ENCODE data around the gene MCC.

Gene MCC

GRCh38 chr5:113020461-113021273, 467.6 kb downstream of the MCC start:
- Histone ChIP-seq H3K4me2 (ENCODE audit: low read length, poor library complexity, severe bottlenecking) (no peak overlapping the region), H3K9ac (ENCODE audit: low read length) (no peak overlapping the region), H4K91ac (ENCODE audit: low read length) (no peak overlapping the region), H3K79me1 (replicated peaks; ENCODE audit: low read length, poor library complexity, severe bottlenecking) (peaks cover 5% of the 10 kb centered on the region), H3K36me3 (ENCODE audit: control insufficient read depth in 1 of 2, insufficient read depth in 2 of 2, low read depth in 1 of 2, low read length in 2 of 2) (peaks cover 2 to 74% of the 10 kb centered on the region in 2 experiments), H3K9me3 (ENCODE audit: control insufficient read depth, low read length) (no peaks in the 10 kb centered on the region), H2BK12ac (ENCODE audit: low read length in 2 of 2) (no peak overlapping the region), H2AK5ac (ENCODE audit: low read length, severe bottlenecking) (no peak overlapping the region), H3K23ac (ENCODE audit: low read length in 2 of 2) (no peak overlapping the region), H3K4me1 (ENCODE audit: control insufficient read depth, insufficient read depth, low read depth, low read length) (no peaks in the 10 kb centered on the region), H2BK120ac (ENCODE audit: low read depth, low read length) (no peak overlapping the region), H2BK15ac (ENCODE audit: low read depth, poor library complexity, severe bottlenecking) (no peak overlapping the region), H3K14ac (ENCODE audit: low read length in 2 of 2) (no peak overlapping the region), H3K18ac (ENCODE audit: low read depth in 1 of 2, low read length in 2 of 2) (peak overlapping the region in 1 of 2 experiments; percentile 12), H4K8ac (ENCODE audit: low read length) (no peak overlapping the region), H3K27me3 (ENCODE audit: control insufficient read depth in 1 of 2, insufficient read depth in 1 of 2, low read length in 2 of 2) (no peaks in the 10 kb centered on the region), H3K4me3 (ENCODE audit: insufficient read depth in 1 of 2, low read depth in 1 of 2, low read length in 2 of 2) (no peak overlapping the region), H3K4ac (ENCODE audit: low read depth in 1 of 2, low read length in 2 of 2) (no peak overlapping the region), H2AFZ (ENCODE audit: low read depth, low read length) (no peak overlapping the region), H3K27ac (ENCODE audit: low read length, poor library complexity, severe bottlenecking) (peak overlapping the region; percentile 47), H2BK5ac (ENCODE audit: low read depth, low read length, poor library complexity, severe bottlenecking) (no peak overlapping the region)
- peak; percentile 70 for DNase-seq
- 52% methylated on average over 9 of the region's 11 CpGs for WGBS

- 89% methylated on average over 2 of the region's 2 CpGs for WGBS
- Histone ChIP-seq H4K91ac (ENCODE audit: low read length) (no peak overlapping the region), H3K14ac (ENCODE audit: low read length in 2 of 2) (no peak overlapping the region), H3K79me1 (replicated peaks; ENCODE audit: low read length, poor library complexity, severe bottlenecking) (peaks cover 7% of the 10 kb centered on the region), H2BK120ac (ENCODE audit: low read depth, low read length) (no peak overlapping the region), H3K4me3 (ENCODE audit: insufficient read depth in 1 of 2, low read depth in 1 of 2, low read length in 2 of 2) (no peak overlapping the region), H2BK5ac (ENCODE audit: low read depth, low read length, poor library complexity, severe bottlenecking) (no peak overlapping the region), H2AK5ac (ENCODE audit: low read length, severe bottlenecking) (no peak overlapping the region), H3K36me3 (ENCODE audit: control insufficient read depth in 1 of 2, insufficient read depth in 2 of 2, low read depth in 1 of 2, low read length in 2 of 2) (peaks cover 3 to 74% of the 10 kb centered on the region in 2 experiments), H2BK15ac (ENCODE audit: low read depth, poor library complexity, severe bottlenecking) (no peak overlapping the region), H3K23ac (ENCODE audit: low read length in 2 of 2) (no peak overlapping the region), H3K4me2 (ENCODE audit: low read length, poor library complexity, severe bottlenecking) (no peak overlapping the region), H3K18ac (ENCODE audit: low read depth in 1 of 2, low read length in 2 of 2) (no peak overlapping the region), H2AFZ (ENCODE audit: low read depth, low read length) (no peak overlapping the region), H3K27me3 (ENCODE audit: control insufficient read depth in 1 of 2, insufficient read depth in 1 of 2, low read length in 2 of 2) (no peaks in the 10 kb centered on the region), H3K27ac (ENCODE audit: low read length, poor library complexity, severe bottlenecking) (no peak overlapping the region), H3K9me3 (ENCODE audit: control insufficient read depth, low read length) (no peaks in the 10 kb centered on the region), H3K4me1 (ENCODE audit: control insufficient read depth, insufficient read depth, low read depth, low read length) (no peaks in the 10 kb centered on the region), H3K9ac (ENCODE audit: low read length) (no peak overlapping the region), H2BK12ac (ENCODE audit: low read length in 2 of 2) (no peak overlapping the region), H3K4ac (ENCODE audit: low read depth in 1 of 2, low read length in 2 of 2) (no peak overlapping the region), H4K8ac (ENCODE audit: low read length) (no peak overlapping the region)
- DNase-seq: no peak
Measured at GRCh38 chr5:113017881-113018635, 470.2 kb downstream of the MCC start.

- peaks cover 13% of the 10 kb centered on the region for H3K79me1 ChIP-seq (replicated peaks; ENCODE audit: low read length, poor library complexity, severe bottlenecking)
- no peak overlapping the region for H2AFZ ChIP-seq (ENCODE audit: low read depth, low read length)
- no peaks in the 10 kb centered on the region for H3K9me3 ChIP-seq (ENCODE audit: control insufficient read depth, low read length)
- no peak overlapping the region for H3K18ac ChIP-seq (ENCODE audit: low read depth in 1 of 2, low read length in 2 of 2)
- no peak overlapping the region for H2BK12ac ChIP-seq (ENCODE audit: low read length in 2 of 2)
- H4K91ac ChIP-seq (ENCODE audit: low read length): no peak overlapping the region
- H4K8ac ChIP-seq (ENCODE audit: low read length): no peak overlapping the region
- H3K14ac ChIP-seq (ENCODE audit: low read length in 2 of 2): no peak overlapping the region
- H2BK15ac ChIP-seq (ENCODE audit: low read depth, poor library complexity, severe bottlenecking): no peak overlapping the region
- H3K4me3 ChIP-seq (ENCODE audit: insufficient read depth in 1 of 2, low read depth in 1 of 2, low read length in 2 of 2): no peak overlapping the region
- WGBS: 80% methylated on average over 1 of the region's 1 CpG
- peak; percentile 33 for DNase-seq
- H2AK5ac ChIP-seq (ENCODE audit: low read length, severe bottlenecking): no peak overlapping the region
- no peak overlapping the region for H2BK5ac ChIP-seq (ENCODE audit: low read depth, low read length, poor library complexity, severe bottlenecking)
- H3K23ac ChIP-seq (ENCODE audit: low read length in 2 of 2): no peak overlapping the region
- H3K27me3 ChIP-seq (ENCODE audit: control insufficient read depth in 1 of 2, insufficient read depth in 1 of 2, low read length in 2 of 2): no peaks in the 10 kb centered on the region
- no peak overlapping the region for H3K9ac ChIP-seq (ENCODE audit: low read length)
- H2BK120ac ChIP-seq (ENCODE audit: low read depth, low read length): no peak overlapping the region
- no peak overlapping the region for H3K4ac ChIP-seq (ENCODE audit: low read depth in 1 of 2, low read length in 2 of 2)
- H3K4me2 ChIP-seq (ENCODE audit: low read length, poor library complexity, severe bottlenecking): no peak overlapping the region
- H3K36me3 ChIP-seq (ENCODE audit: control insufficient read depth in 1 of 2, insufficient read depth in 2 of 2, low read depth in 1 of 2, low read length in 2 of 2): peaks cover 19 to 82% of the 10 kb centered on the region in 2 experiments
- peaks cover 3% of the 10 kb centered on the region for H3K4me1 ChIP-seq (ENCODE audit: control insufficient read depth, insufficient read depth, low read depth, low read length)
- H3K27ac ChIP-seq (ENCODE audit: low read length, poor library complexity, severe bottlenecking): no peak overlapping the region
Measured at GRCh38 chr5:113005454-113005853, 482.8 kb downstream of the MCC start.

DNA sequence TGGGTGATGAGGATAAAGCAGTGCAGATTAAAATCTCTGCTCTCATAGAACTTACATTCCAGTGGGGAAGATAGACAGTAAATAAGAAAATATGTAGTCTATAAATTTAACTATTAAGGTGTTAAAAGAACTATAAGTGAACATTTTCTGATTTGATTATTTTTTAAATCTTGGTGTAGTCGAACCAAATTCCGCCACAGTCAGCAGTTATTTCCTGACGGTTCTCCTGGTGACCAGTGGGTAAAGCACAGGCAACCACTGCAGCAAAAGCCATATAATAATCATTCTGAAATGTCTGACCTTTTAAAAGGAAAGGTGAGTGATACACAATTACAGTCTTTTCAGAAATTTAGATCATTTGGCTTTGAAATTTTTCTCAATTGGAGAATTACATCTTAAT, 484.5 kb downstream of the MCC start:
- no peak overlapping the region for H3K27ac ChIP-seq (ENCODE audit: low read length, poor library complexity, severe bottlenecking)

More for the DNA sequence above, 484.5 kb downstream of the MCC start:
- no peak overlapping the region for H2BK5ac ChIP-seq (ENCODE audit: low read depth, low read length, poor library complexity, severe bottlenecking)
- H3K23ac ChIP-seq (ENCODE audit: low read length in 2 of 2): no peak overlapping the region
- no peak overlapping the region for H3K4me3 ChIP-seq (ENCODE audit: insufficient read depth in 1 of 2, low read depth in 1 of 2, low read length in 2 of 2)
- H3K27me3 ChIP-seq (ENCODE audit: control insufficient read depth in 1 of 2, insufficient read depth in 1 of 2, low read length in 2 of 2): no peaks in the 10 kb centered on the region
- H3K9me3 ChIP-seq (ENCODE audit: control insufficient read depth, low read length): no peaks in the 10 kb centered on the region
- H2AK5ac ChIP-seq (ENCODE audit: low read length, severe bottlenecking): no peak overlapping the region
- H2AFZ ChIP-seq (ENCODE audit: low read depth, low read length): no peak overlapping the region
- peaks cover 15% of the 10 kb centered on the region for H3K79me1 ChIP-seq (replicated peaks; ENCODE audit: low read length, poor library complexity, severe bottlenecking)
- no peak overlapping the region for H4K8ac ChIP-seq (ENCODE audit: low read length)
- no peak overlapping the region for H3K18ac ChIP-seq (ENCODE audit: low read depth in 1 of 2, low read length in 2 of 2)
- DNase-seq: no peak
- no peak overlapping the region for H3K4ac ChIP-seq (ENCODE audit: low read depth in 1 of 2, low read length in 2 of 2)
- H3K36me3 ChIP-seq (ENCODE audit: control insufficient read depth in 1 of 2, insufficient read depth in 2 of 2, low read depth in 1 of 2, low read length in 2 of 2): peaks cover 14 to 71% of the 10 kb centered on the region in 2 experiments
- no peak overlapping the region for H3K9ac ChIP-seq (ENCODE audit: low read length)
- H2BK15ac ChIP-seq (ENCODE audit: low read depth, poor library complexity, severe bottlenecking): no peak overlapping the region
- WGBS: 100% methylated on average over 2 of the region's 3 CpGs
- H3K14ac ChIP-seq (ENCODE audit: low read length in 2 of 2): no peak overlapping the region
- H2BK12ac ChIP-seq (ENCODE audit: low read length in 2 of 2): no peak overlapping the region
- H2BK120ac ChIP-seq (ENCODE audit: low read depth, low read length): no peak overlapping the region
- H3K4me1 ChIP-seq (ENCODE audit: control insufficient read depth, insufficient read depth, low read depth, low read length): peaks cover 5% of the 10 kb centered on the region
- no peak overlapping the region for H3K4me2 ChIP-seq (ENCODE audit: low read length, poor library complexity, severe bottlenecking)
- no peak overlapping the region for H4K91ac ChIP-seq (ENCODE audit: low read length)
